Amniotic stem cell (primary cell): ENCODE measurements around the gene FNDC3B.
A peak's percentile ranks its signal among the peaks of the same experiment; 100 is the strongest.

Experiments
- DNase-seq: peaks from one replicate; lab custom pipeline; 2025; lab: John Stamatoyannopoulos, UW

Gene FNDC3B

GRCh38 chr3:172313671-172314070 is 274.3 kb downstream of the FNDC3B start:
- no peak for DNase-seq

GRCh38 chr3:172314591-172315160 is 275.3 kb downstream of the FNDC3B start:
- DNase-seq = no peak

- DNase-seq = no peak
These were observed 276.2 kb downstream of the FNDC3B start for GRCh38 chr3:172315401-172316091.

GRCh38 chr3:172316758-172317157 is 277.4 kb downstream of the FNDC3B start:
- DNase-seq = no peak

- no peak for DNase-seq
These were observed 278.1 kb downstream of the FNDC3B start for GRCh38 chr3:172317481-172317880.

- peak; percentile 75 for DNase-seq
These were observed 278.6 kb downstream of the FNDC3B start for GRCh38 chr3:172317984-172318383.

GRCh38 chr3:172319595-172319994 is 280.2 kb downstream of the FNDC3B start:
- DNase-seq = no peak

- no peak for DNase-seq
These were observed 281.1 kb downstream of the FNDC3B start for GRCh38 chr3:172320468-172320867.

- DNase-seq = no peak
These were observed 281.7 kb downstream of the FNDC3B start for GRCh38 chr3:172321035-172321434.

- DNase-seq = no peak
These were observed 284.7 kb downstream of the FNDC3B start for GRCh38 chr3:172323894-172324610.

- no peak for DNase-seq
These were observed 285.3 kb downstream of the FNDC3B start for GRCh38 chr3:172324611-172325203.

- no peak for DNase-seq
These were observed 286.1 kb downstream of the FNDC3B start for GRCh38 chr3:172325461-172325860.

- no peak for DNase-seq
These were observed 287.6 kb downstream of the FNDC3B start for GRCh38 chr3:172326993-172327392.

GRCh38 chr3:172328282-172328681 is 288.9 kb downstream of the FNDC3B start:
- no peak for DNase-seq

GRCh38 chr3:172329070-172329469 is 289.7 kb downstream of the FNDC3B start:
- no peak for DNase-seq

GRCh38 chr3:172330413-172330812 is 291.0 kb downstream of the FNDC3B start:
- DNase-seq = no peak

GRCh38 chr3:172332256-172333041 is 293.1 kb downstream of the FNDC3B start:
- no peak for DNase-seq

GRCh38 chr3:172333042-172333377 is 293.6 kb downstream of the FNDC3B start:
- no peak for DNase-seq

GRCh38 chr3:172333692-172334457 is 294.5 kb downstream of the FNDC3B start:
- no peak for DNase-seq

GRCh38 chr3:172334671-172335207 is 295.4 kb downstream of the FNDC3B start:
- DNase-seq = no peak

GRCh38 chr3:172339892-172340291 is 300.5 kb downstream of the FNDC3B start:
- no peak for DNase-seq
